HCT116 (cell line): Measurements from ENCODE around the gene CASP10. TPM values are rescaled to one million over a fixed set of nuclear protein-coding genes. Genes with fewer than 3 reads are reported as not detected.

ENCODE experiments used
- ATAC-seq: fragments of 200-7000 bp; cut with Tn5 transposase; 2 replicates; pipeline ENCODE4 v1.9.1; 2020; ENCODE audit warnings: mild to moderate bottlenecking, moderate library complexity
- BruUV-seq: library from RNA; stranded (reverse); fragments of 400-500 nt; replicated peaks from 2 replicates; lab custom pipeline; 2021; lab: Mats Ljungman, UMichigan
- CTCF ChIA-PET: fragments of 300-600 bp; sonication (Branson Sonifier 250); formaldehyde crosslinking; loops from one replicate; lab custom pipeline; 2021; ENCODE audit warnings: antibody characterized with exemption; lab: Charles Lee
- POLR2A ChIA-PET: fragments of 300-600, 350-600 bp; sonication (Branson Sonifier 250); formaldehyde crosslinking; loops from one replicate; lab custom pipeline; 2021; ENCODE audit warnings: antibody characterized with exemption; lab: Charles Lee
- RAD21 ChIA-PET, 2 experiments: fragments of 300-600 bp; sonication (Branson Sonifier 250); formaldehyde crosslinking; loops; one replicate each; lab custom pipeline; 2023; ENCODE audit warnings: low total read pairs in 2 of 2; ENCODE audit not compliant: uncharacterized antibody in 2 of 2, unreplicated experiment in 2 of 2, low non-redundant PET in 1 of 2; lab: Charles Lee
- DNase-seq: peaks from one replicate; pipeline ENCODE4 v3.0.0-alpha.2; 2010; ENCODE audit warnings: low read depth, low spot score
- H2AFZ ChIP-seq: fragments of 200-600 bp; shearing (Covaris generic), sonication (generic); 2 replicates; pipeline ENCODE4 v1.6.1; 2017; ENCODE audit warnings: low read depth, mixed run types, mixed read lengths, antibody characterized with exemption, low read length; ENCODE audit not compliant: poor library complexity, severe bottlenecking
- H3K27ac ChIP-seq: 2 replicates; pipeline ENCODE4 v1.5.1; 2012; ENCODE audit warnings: low read depth, low read length
- H3K27me3 ChIP-seq: fragments of 200-600 bp; sonication (generic); 2 replicates; pipeline ENCODE4 v1.6.1; 2016; ENCODE audit warnings: mixed run types, low read length, mixed read lengths; ENCODE audit not compliant: insufficient read depth
- H3K36me3 ChIP-seq, 2 experiments: fragments of 200-500 bp in 1 of 2; fragments of 200-600 bp in 1 of 2; sonication (Bioruptor generic) in 1 of 2; sonication (generic) in 1 of 2; 2 replicates each; pipeline versions ENCODE4 v1.5.1 to v1.6.1; 2014 to 2016; ENCODE audit warnings: low read length in 2 of 2, inconsistent platforms in 1 of 2, mixed read lengths in 1 of 2, mixed run types in 1 of 2; ENCODE audit not compliant: insufficient read depth in 2 of 2, control insufficient read depth in 1 of 2
- H3K4me1 ChIP-seq, 2 experiments: fragments of 200-600 bp in 1 of 2; sonication (generic) in 1 of 2; 2 replicates each; pipeline versions ENCODE4 v1.5.1 to v1.6.1; 2012 to 2017; ENCODE audit warnings: low read length in 2 of 2, inconsistent platforms in 1 of 2, mild to moderate bottlenecking in 1 of 2, mixed read lengths in 1 of 2, mixed run types in 1 of 2, moderate library complexity in 1 of 2; ENCODE audit not compliant: insufficient read depth in 2 of 2, control insufficient read depth in 1 of 2
- H3K4me2 ChIP-seq: fragments of 200-600 bp; sonication (generic); 2 replicates; pipeline ENCODE4 v1.6.1; 2017; ENCODE audit warnings: mixed run types, low read length, mixed read lengths
- H3K4me3 ChIP-seq, 2 experiments: fragments of 200-600 bp in 1 of 2; sonication (generic) in 1 of 2; replicated peaks in 1 of 2; 2 replicates each; pipeline ENCODE4 v1.5.1; 2011 to 2016; ENCODE audit warnings: low read length in 2 of 2, control low read depth in 1 of 2, low read depth in 1 of 2, mild to moderate bottlenecking in 1 of 2, mixed read lengths in 1 of 2, mixed run types in 1 of 2
- H3K79me2 ChIP-seq: fragments of 200-600 bp; sonication (generic); 2 replicates; pipeline ENCODE4 v1.6.1; 2017; ENCODE audit warnings: mild to moderate bottlenecking, mixed run types, low read length, moderate library complexity, mixed read lengths; ENCODE audit not compliant: insufficient read depth
- H3K9ac ChIP-seq: fragments of 200-600 bp; sonication (generic); 2 replicates; pipeline ENCODE4 v1.6.1; 2016; ENCODE audit warnings: low read length, mixed read lengths
- H3K9me2 ChIP-seq: fragments of 200-600 bp; sonication (generic), shearing (Covaris generic); 2 replicates; pipeline ENCODE4 v1.6.1; 2017; ENCODE audit warnings: mixed run types, mild to moderate bottlenecking, moderate library complexity; ENCODE audit not compliant: insufficient read depth
- H3K9me3 ChIP-seq, 2 experiments: fragments of 200-500 bp in 1 of 2; fragments of 200-600 bp in 1 of 2; sonication (Bioruptor generic) in 1 of 2; sonication (generic) in 1 of 2; 2 replicates each; pipeline ENCODE4 v1.6.1; 2014 to 2017; ENCODE audit warnings: low read length in 2 of 2, mixed read lengths in 2 of 2, inconsistent platforms in 1 of 2, low read depth in 1 of 2, mild to moderate bottlenecking in 1 of 2, mixed run types in 1 of 2, moderate library complexity in 1 of 2; ENCODE audit not compliant: control insufficient read depth in 1 of 2, insufficient read depth in 1 of 2
- H4K20me1 ChIP-seq: fragments of 200-600 bp; sonication (generic), shearing (Covaris generic); 2 replicates; pipeline ENCODE4 v1.6.1; 2017; ENCODE audit warnings: mixed run types, mild to moderate bottlenecking, moderate library complexity; ENCODE audit not compliant: insufficient read depth
- CEBPB ChIP-seq: IDR thresholded peaks from 2 replicates; pipeline ENCODE4 v1.6.1; 2012; ENCODE audit warnings: low read depth
- CTCF ChIP-seq, 3 experiments: fragments of 200-600 bp in 1 of 3; sonication (generic) in 1 of 3; IDR thresholded peaks in 2 of 3; conservative IDR thresholded peaks in 1 of 3; 2 replicates each; pipeline ENCODE4 v1.5.1; 2012 to 2017; ENCODE audit warnings: low read depth in 2 of 3, low read length in 2 of 3, antibody characterized with exemption in 1 of 3, borderline replicate concordance in 1 of 3, control low read depth in 1 of 3, mild to moderate bottlenecking in 1 of 3, mixed read lengths in 1 of 3, mixed run types in 1 of 3, moderate library complexity in 1 of 3; ENCODE audit not compliant: insufficient read depth in 1 of 3
- EGR1 ChIP-seq: IDR thresholded peaks from 2 replicates; pipeline ENCODE4 v1.6.1; 2012; ENCODE audit warnings: low read depth
- EZH2 ChIP-seq: fragments of 200-600 bp; sonication (generic); IDR thresholded peaks from 2 replicates; pipeline ENCODE4 v1.6.1; 2017; ENCODE audit warnings: antibody characterized with exemption, mixed run types
- EZH2phosphoT487 ChIP-seq: fragments of 200-600 bp; IDR thresholded peaks from 2 replicates; pipeline ENCODE4 v1.6.1; 2018; ENCODE audit warnings: antibody characterized with exemption, borderline replicate concordance
- FOSL1 ChIP-seq: IDR thresholded peaks from 2 replicates; pipeline ENCODE4 v1.6.1; 2012; ENCODE audit warnings: low read depth
- MAX ChIP-seq: IDR thresholded peaks from 2 replicates; pipeline ENCODE4 v1.6.1; 2012
- RAD21 ChIP-seq: IDR thresholded peaks from 2 replicates; pipeline ENCODE4 v1.6.1; 2012; ENCODE audit warnings: low read depth, mild to moderate bottlenecking
- SRF ChIP-seq: IDR thresholded peaks from 2 replicates; pipeline ENCODE4 v1.6.1; 2012; ENCODE audit warnings: low read depth
- TCF7L2 ChIP-seq: IDR thresholded peaks from 2 replicates; pipeline ENCODE4 v1.7.0; 2011; ENCODE audit warnings: borderline replicate concordance, inconsistent platforms; ENCODE audit not compliant: insufficient read depth, insufficient read length; ENCODE audit errors: extremely low read depth
- YY1 ChIP-seq: IDR thresholded peaks from 2 replicates; pipeline ENCODE4 v1.6.1; 2011; ENCODE audit warnings: low read length, low read depth, moderate library complexity, mild to moderate bottlenecking; ENCODE audit not compliant: insufficient replicate concordance; ENCODE audit errors: extremely low read depth
- ZFX ChIP-seq: fragments of 450-650 bp; IDR thresholded peaks from 2 replicates; pipeline ENCODE4 v1.6.1; 2017
- ZNF274 ChIP-seq: fragments of 200-500 bp; sonication (Bioruptor generic); IDR thresholded peaks from 2 replicates; pipeline ENCODE4 v1.6.1; 2014; ENCODE audit warnings: mild to moderate bottlenecking, low read depth, low read length, inconsistent platforms
- intact Hi-C: fragments of 100-400 bp; cut with micrococcal nuclease; formaldehyde crosslinking; loops from 2 replicates; pipeline ENCODE4 v1.10.0; 2022
- total RNA-seq: library from RNA; stranded (reverse); gene quantifications from one replicate; pipeline ENCODE4 v1.2.1, GENCODE V29; 2021; ENCODE audit not compliant: unreplicated experiment
- TF ChIP-seq, protein P1 (sequence below): IDR thresholded peaks from 2 replicates; pipeline ENCODE4 v1.6.1; 2012
- TF ChIP-seq, protein P2 (sequence below): IDR thresholded peaks from 2 replicates; pipeline ENCODE4 v1.6.1; 2012; ENCODE audit warnings: low read depth
- TF ChIP-seq, protein P3 (sequence below): IDR thresholded peaks from 2 replicates; pipeline ENCODE4 v1.6.1; 2011; ENCODE audit warnings: mild to moderate bottlenecking, low read length, moderate library complexity; ENCODE audit not compliant: insufficient replicate concordance; ENCODE audit errors: extremely low read depth

CASP10 gene
- total RNA-seq, 1 experiment from 2014 or later: 2.6 TPM

- POLR2A ChIA-PET: no interaction called here
- no peaks in the 10 kb centered on the region for H3K4me1 ChIP-seq
- no peak overlapping the region for H3K27ac ChIP-seq
- H3K9me2 ChIP-seq: no peaks in the 10 kb centered on the region
- no peaks in the 10 kb centered on the region for H3K9me3 ChIP-seq
- H2AFZ ChIP-seq: no peak overlapping the region
- H3K9ac ChIP-seq: no peak overlapping the region
- no peaks in the 10 kb centered on the region for H3K36me3 ChIP-seq
- H3K27me3 ChIP-seq: no peaks in the 10 kb centered on the region
- DNase-seq (no peak), ATAC-seq (no peak)
- no peak overlapping the region for H3K4me3 ChIP-seq
- BruUV-seq: no TSS peak
- no peaks in the 10 kb centered on the region for H3K79me2 ChIP-seq
- RAD21 ChIA-PET: no interaction called here
- CTCF ChIA-PET: interaction anchor here (1.2 kb wide), 1 partner anchor 61 kb away, joined by 4 read pairs; no protein-coding TSS in a partner anchor
- intact Hi-C loops: no loop called here
- TF ChIP-seq EZH2 (no peak), MAX (no peak), EZH2phosphoT487 (no peak), FOSL1 (no peak), ZNF274 (no peak), CEBPB (no peak), TCF7L2 (no peak), ZFX (no peak), YY1 (no peak), EGR1 (no peak), RAD21 (no peak), CTCF (IDR thresholded peaks at IDR 0.05 in 2 of 3, conservative IDR thresholded peaks at IDR 0.05 in 1 of 3; ENCODE audit: borderline replicate concordance in 1 of 3, insufficient read depth in 1 of 3, low read depth in 2 of 3, low read length in 2 of 3) (no peak), SRF (no peak)
- TF ChIP-seq, protein P1, sequence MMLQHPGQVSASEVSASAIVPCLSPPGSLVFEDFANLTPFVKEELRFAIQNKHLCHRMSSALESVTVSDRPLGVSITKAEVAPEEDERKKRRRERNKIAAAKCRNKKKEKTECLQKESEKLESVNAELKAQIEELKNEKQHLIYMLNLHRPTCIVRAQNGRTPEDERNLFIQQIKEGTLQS: no peak
- TF ChIP-seq, protein P2, sequence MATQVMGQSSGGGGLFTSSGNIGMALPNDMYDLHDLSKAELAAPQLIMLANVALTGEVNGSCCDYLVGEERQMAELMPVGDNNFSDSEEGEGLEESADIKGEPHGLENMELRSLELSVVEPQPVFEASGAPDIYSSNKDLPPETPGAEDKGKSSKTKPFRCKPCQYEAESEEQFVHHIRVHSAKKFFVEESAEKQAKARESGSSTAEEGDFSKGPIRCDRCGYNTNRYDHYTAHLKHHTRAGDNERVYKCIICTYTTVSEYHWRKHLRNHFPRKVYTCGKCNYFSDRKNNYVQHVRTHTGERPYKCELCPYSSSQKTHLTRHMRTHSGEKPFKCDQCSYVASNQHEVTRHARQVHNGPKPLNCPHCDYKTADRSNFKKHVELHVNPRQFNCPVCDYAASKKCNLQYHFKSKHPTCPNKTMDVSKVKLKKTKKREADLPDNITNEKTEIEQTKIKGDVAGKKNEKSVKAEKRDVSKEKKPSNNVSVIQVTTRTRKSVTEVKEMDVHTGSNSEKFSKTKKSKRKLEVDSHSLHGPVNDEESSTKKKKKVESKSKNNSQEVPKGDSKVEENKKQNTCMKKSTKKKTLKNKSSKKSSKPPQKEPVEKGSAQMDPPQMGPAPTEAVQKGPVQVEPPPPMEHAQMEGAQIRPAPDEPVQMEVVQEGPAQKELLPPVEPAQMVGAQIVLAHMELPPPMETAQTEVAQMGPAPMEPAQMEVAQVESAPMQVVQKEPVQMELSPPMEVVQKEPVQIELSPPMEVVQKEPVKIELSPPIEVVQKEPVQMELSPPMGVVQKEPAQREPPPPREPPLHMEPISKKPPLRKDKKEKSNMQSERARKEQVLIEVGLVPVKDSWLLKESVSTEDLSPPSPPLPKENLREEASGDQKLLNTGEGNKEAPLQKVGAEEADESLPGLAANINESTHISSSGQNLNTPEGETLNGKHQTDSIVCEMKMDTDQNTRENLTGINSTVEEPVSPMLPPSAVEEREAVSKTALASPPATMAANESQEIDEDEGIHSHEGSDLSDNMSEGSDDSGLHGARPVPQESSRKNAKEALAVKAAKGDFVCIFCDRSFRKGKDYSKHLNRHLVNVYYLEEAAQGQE: no peak
- TF ChIP-seq, protein P3, sequence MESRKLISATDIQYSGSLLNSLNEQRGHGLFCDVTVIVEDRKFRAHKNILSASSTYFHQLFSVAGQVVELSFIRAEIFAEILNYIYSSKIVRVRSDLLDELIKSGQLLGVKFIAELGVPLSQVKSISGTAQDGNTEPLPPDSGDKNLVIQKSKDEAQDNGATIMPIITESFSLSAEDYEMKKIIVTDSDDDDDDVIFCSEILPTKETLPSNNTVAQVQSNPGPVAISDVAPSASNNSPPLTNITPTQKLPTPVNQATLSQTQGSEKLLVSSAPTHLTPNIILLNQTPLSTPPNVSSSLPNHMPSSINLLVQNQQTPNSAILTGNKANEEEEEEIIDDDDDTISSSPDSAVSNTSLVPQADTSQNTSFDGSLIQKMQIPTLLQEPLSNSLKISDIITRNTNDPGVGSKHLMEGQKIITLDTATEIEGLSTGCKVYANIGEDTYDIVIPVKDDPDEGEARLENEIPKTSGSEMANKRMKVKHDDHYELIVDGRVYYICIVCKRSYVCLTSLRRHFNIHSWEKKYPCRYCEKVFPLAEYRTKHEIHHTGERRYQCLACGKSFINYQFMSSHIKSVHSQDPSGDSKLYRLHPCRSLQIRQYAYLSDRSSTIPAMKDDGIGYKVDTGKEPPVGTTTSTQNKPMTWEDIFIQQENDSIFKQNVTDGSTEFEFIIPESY: no peak
- no peaks in the 10 kb centered on the region for H4K20me1 ChIP-seq
- H3K4me2 ChIP-seq: no peak overlapping the region
These were observed 11.6 kb upstream of the CASP10 start for GRCh38 chr2:201171259-201171814.
